Gastrocnemius medialis (tissue), 4 donors: ENCODE measurements around the gene ACVR1B. TPM values are rescaled to one million over a fixed set of nuclear protein-coding genes. Genes with fewer than 3 reads are reported as not detected.

Experiments
- ATAC-seq, 2 donors: fragments of 150-250 bp; one replicate each; pipeline ENCODE4 v1.9.1; 2016
- DNase-seq, 2 donors: peaks; one replicate each; pipeline ENCODE4 v3.0.0-alpha.2; 2019
- H3K27ac ChIP-seq, 4 donors: fragments of 200-600 bp; sonication (generic); 1 replicate in 1 of 4; 2 replicates in 3 of 4; pipeline ENCODE4 v1.5.1; 2016 to 2018; ENCODE audit warnings: mild to moderate bottlenecking in 2 of 4, moderate library complexity in 1 of 4
- H3K27me3 ChIP-seq, 3 donors: fragments of 200-600 bp; sonication (generic) in 2 of 3; 1 replicate in 1 of 3; 2 replicates in 2 of 3; pipeline versions ENCODE4 v1.5.1 to v1.6.0; 2016 to 2019; ENCODE audit warnings: mild to moderate bottlenecking in 1 of 3, moderate library complexity in 1 of 3
- H3K36me3 ChIP-seq, 2 donors: fragments of 200-600 bp; sonication (generic) in 1 of 2; one replicate each; pipeline ENCODE4 v1.5.1; 2017 to 2018
- H3K4me1 ChIP-seq, 2 donors: fragments of 200-600 bp; sonication (generic) in 1 of 2; one replicate each; pipeline ENCODE4 v1.5.1; 2016 to 2017; ENCODE audit warnings: mild to moderate bottlenecking in 2 of 2
- H3K4me3 ChIP-seq, 4 donors: fragments of 200-600 bp; sonication (generic) in 3 of 4; 1 replicate in 1 of 4; 2 replicates in 3 of 4; pipeline ENCODE4 v1.5.1; 2016 to 2019; ENCODE audit warnings: mild to moderate bottlenecking in 2 of 4
- H3K9me3 ChIP-seq, 3 donors: fragments of 200-600 bp; sonication (generic) in 2 of 3; 1 replicate in 1 of 3; 2 replicates in 2 of 3; pipeline ENCODE4 v1.5.1; 2016 to 2019
- POLR2A ChIP-seq, 2 donors: fragments of 450-650 bp; IDR thresholded peaks; one replicate each; pipeline ENCODE4 v1.6.1; 2017; ENCODE audit warnings: antibody characterized with exemption in 2 of 2, mild to moderate bottlenecking in 2 of 2, moderate library complexity in 2 of 2
- in situ Hi-C, 4 donors: fragments of 200-750 bp; cut with MboI; loops; one replicate each; pipeline versions ENCODE4 v1.15.0 to v1.8.0; 2017; ENCODE audit warnings: low sequenced_read_pairs in 4 of 4
- intact Hi-C: fragments of 100-400 bp; cut with DNase I; formaldehyde crosslinking; loops from one replicate; pipeline ENCODE4 v1.15.1; 2023; ENCODE audit warnings: low total_unique reads
- total RNA-seq, 4 donors: library from RNA; depleted of rRNA; stranded (reverse); fragments of >200 nt; gene quantifications; one replicate each; pipeline versions ENCODE4 v1.1.0 to v1.2.3, GENCODE V29; 2016
- TF ChIP-seq, protein P1 (sequence below), 5 experiments: fragments of 450-650 bp in 3 of 5; fragments of 200-600 bp in 2 of 5; sonication (generic) in 2 of 5; IDR thresholded peaks in 4 of 5; conservative IDR thresholded peaks in 1 of 5; 1 replicate in 4 of 5; 2 replicates in 1 of 5; pipeline ENCODE4 v1.5.1; 2016 to 2019; ENCODE audit warnings: antibody characterized with exemption in 5 of 5, mild to moderate bottlenecking in 3 of 5, moderate library complexity in 3 of 5

The ACVR1B gene
- total RNA-seq, 4 donors from 2014 or later: 8.7 to 15.9 (median 10.1) TPM

DNA sequence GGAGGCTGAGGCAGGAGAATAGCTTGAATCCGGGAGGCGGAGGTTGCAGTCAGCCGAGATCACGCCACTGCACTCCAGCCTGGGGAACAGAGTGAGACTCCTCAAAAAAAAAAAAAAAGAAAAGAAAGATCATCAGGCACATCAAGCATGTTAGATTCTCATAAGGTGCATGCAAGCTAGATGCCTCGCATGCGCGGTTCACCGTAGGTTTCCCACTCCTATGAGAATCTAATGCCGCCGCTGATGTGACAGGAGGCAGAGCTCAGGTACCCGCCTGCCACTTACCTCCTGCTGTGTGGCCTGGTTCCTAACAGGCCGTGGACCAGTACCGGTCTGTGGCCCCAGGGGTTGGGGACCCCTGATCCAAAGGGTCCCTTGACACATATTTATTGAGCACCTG lies 7.0 kb downstream of the ACVR1B start:
- H3K4me3 ChIP-seq: no peak overlapping the region
- no peak overlapping the region for H3K27ac ChIP-seq
- in situ Hi-C loops: no loop called here
- DNase-seq (no peak), ATAC-seq (no peak)
- H3K27me3 ChIP-seq: no peaks in the 10 kb centered on the region
- no peaks in the 10 kb centered on the region for H3K9me3 ChIP-seq
- no peaks in the 10 kb centered on the region for H3K36me3 ChIP-seq
- intact Hi-C loops: no loop called here
- H3K4me1 ChIP-seq: peaks cover 56 to 58% of the 10 kb centered on the region in 2 donors
- TF ChIP-seq POLR2A (IDR thresholded peaks at IDR 0.05): no peak
- TF ChIP-seq, protein P1, sequence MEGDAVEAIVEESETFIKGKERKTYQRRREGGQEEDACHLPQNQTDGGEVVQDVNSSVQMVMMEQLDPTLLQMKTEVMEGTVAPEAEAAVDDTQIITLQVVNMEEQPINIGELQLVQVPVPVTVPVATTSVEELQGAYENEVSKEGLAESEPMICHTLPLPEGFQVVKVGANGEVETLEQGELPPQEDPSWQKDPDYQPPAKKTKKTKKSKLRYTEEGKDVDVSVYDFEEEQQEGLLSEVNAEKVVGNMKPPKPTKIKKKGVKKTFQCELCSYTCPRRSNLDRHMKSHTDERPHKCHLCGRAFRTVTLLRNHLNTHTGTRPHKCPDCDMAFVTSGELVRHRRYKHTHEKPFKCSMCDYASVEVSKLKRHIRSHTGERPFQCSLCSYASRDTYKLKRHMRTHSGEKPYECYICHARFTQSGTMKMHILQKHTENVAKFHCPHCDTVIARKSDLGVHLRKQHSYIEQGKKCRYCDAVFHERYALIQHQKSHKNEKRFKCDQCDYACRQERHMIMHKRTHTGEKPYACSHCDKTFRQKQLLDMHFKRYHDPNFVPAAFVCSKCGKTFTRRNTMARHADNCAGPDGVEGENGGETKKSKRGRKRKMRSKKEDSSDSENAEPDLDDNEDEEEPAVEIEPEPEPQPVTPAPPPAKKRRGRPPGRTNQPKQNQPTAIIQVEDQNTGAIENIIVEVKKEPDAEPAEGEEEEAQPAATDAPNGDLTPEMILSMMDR (IDR thresholded peaks at IDR 0.05 in 4 of 5, conservative IDR thresholded peaks at IDR 0.05 in 1 of 5): no peak

DNA sequence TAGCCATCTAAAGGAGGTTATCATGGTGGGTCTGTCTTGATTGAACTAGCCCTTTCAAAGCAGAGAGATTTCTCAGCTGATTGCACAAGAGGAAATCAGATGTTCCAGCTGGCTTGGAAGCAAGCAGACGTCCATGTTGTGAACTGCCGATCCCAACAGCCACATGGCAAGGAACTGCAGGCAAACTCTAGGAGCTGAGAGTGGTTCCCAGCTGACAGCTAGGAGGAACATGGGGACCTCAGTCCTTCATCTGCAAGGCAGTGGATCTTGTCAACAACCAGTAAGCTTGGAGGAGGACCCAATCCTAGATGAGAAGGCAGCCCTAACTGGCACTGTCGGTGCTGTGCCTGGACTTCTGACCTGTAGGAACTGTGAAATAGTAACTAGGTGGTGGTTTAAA lies 7.7 kb downstream of the ACVR1B start:
- in situ Hi-C loops: no loop called here
- ATAC-seq (peak; percentile 48 to 75), DNase-seq (peak; percentile 33 to 48)
- peak overlapping the region in 2 of 4 donors; percentile 19 to 35 for H3K27ac ChIP-seq
- intact Hi-C loops: no loop called here
- no peaks in the 10 kb centered on the region for H3K9me3 ChIP-seq
- TF ChIP-seq, protein P1 (IDR thresholded peaks at IDR 0.05 in 4 of 5, conservative IDR thresholded peaks at IDR 0.05 in 1 of 5): no peak
- no peak for TF ChIP-seq POLR2A (IDR thresholded peaks at IDR 0.05)
- peaks cover 50 to 51% of the 10 kb centered on the region in 2 donors for H3K4me1 ChIP-seq
- H3K36me3 ChIP-seq: no peaks in the 10 kb centered on the region
- H3K27me3 ChIP-seq: no peaks in the 10 kb centered on the region
- H3K4me3 ChIP-seq: no peak overlapping the region

DNA sequence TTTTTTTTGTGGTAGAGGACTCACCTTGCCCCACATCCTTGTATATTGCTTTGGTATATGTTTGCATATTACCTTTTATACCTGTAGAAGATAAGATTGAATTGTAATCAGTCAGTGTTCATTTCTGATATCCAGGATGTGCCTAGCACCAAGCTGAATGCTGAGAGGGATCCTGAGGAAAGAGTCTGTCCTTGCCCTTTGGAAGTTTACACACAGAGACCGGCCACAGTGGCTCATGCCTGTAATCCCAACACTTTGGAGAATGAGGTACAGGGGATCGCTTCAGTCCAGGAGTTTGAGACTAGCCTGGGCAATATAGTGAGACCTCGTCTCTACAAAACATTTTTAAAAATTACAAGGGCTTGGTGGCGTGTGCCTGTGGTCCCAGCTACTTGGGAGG lies 8.4 kb downstream of the ACVR1B start:
- Histone ChIP-seq H3K4me1 (peaks cover 43 to 44% of the 10 kb centered on the region in 2 donors), H3K9me3 (no peaks in the 10 kb centered on the region), H3K27ac (no peak overlapping the region), H3K36me3 (no peaks in the 10 kb centered on the region), H3K27me3 (no peaks in the 10 kb centered on the region), H3K4me3 (no peak overlapping the region)
- intact Hi-C loops: no loop called here
- in situ Hi-C loops: no loop called here
- DNase-seq (no peak), ATAC-seq (no peak)
- TF ChIP-seq, protein P1 (IDR thresholded peaks at IDR 0.05 in 4 of 5, conservative IDR thresholded peaks at IDR 0.05 in 1 of 5): no peak
- TF ChIP-seq POLR2A (IDR thresholded peaks at IDR 0.05): no peak

DNA sequence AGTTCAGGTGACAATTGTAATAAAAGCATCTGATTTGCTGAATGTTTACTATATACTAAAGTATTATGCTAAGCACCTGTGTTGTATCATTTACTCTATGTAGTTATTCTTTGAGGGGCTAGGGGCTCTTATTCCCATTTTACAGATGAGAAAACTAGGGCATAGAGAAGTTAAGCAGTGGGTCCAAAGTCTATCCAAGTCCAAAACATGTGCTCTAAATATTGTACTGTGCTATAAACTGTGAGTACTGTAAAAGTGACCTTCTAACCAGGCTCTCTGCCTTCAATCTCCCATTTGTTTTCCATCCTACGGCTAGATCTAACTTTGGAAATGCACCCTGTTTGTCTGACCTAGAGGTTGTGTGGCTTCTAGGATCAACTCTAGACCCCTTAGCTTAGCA lies 9.0 kb downstream of the ACVR1B start:
- no peak for TF ChIP-seq POLR2A (IDR thresholded peaks at IDR 0.05)
- TF ChIP-seq, protein P1 (IDR thresholded peaks at IDR 0.05 in 4 of 5, conservative IDR thresholded peaks at IDR 0.05 in 1 of 5): no peak
- no peak overlapping the region for H3K27ac ChIP-seq
- intact Hi-C loops: no loop called here
- H3K4me1 ChIP-seq: peaks cover 37 to 38% of the 10 kb centered on the region in 2 donors
- H3K9me3 ChIP-seq: no peaks in the 10 kb centered on the region
- in situ Hi-C loops: no loop called here
- ATAC-seq (no peak), DNase-seq (no peak)
- H3K4me3 ChIP-seq: no peak overlapping the region
- no peaks in the 10 kb centered on the region for H3K27me3 ChIP-seq
- no peaks in the 10 kb centered on the region for H3K36me3 ChIP-seq

DNA sequence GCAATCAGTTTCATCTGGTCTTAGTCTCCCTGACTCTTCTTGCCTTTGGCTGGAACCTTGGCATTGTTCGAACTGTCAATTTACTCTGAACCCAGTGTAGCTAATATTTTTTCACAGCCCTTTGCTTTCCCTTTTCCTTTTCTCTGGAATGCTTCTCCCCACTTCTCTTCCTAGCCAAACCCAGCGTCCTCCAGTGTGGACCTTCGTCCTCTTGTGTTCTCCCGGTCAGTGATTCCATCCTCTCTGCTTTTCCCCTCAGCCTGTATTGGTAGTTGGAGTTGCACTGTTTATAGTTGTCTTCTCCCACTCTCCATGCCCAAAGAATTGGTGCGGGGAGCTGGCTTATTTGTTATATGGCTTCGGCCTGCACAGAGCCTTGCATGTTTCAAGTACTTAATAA lies 9.4 kb downstream of the ACVR1B start:
- intact Hi-C loops (no loop called here), in situ Hi-C loops (no loop called here)
- Histone ChIP-seq H3K9me3 (no peaks in the 10 kb centered on the region), H3K4me3 (no peak overlapping the region), H3K36me3 (no peaks in the 10 kb centered on the region), H3K4me1 (peaks cover 33 to 34% of the 10 kb centered on the region in 2 donors), H3K27me3 (no peaks in the 10 kb centered on the region), H3K27ac (no peak overlapping the region)
- no peak for DNase-seq
- ATAC-seq: no peak
- TF ChIP-seq, protein P1 (IDR thresholded peaks at IDR 0.05 in 4 of 5, conservative IDR thresholded peaks at IDR 0.05 in 1 of 5): no peak
